Measurements from ENCODE around the gene UBE2M. TPM values are rescaled to one million over a fixed set of nuclear protein-coding genes. Genes with fewer than 3 reads are reported as not detected.
A peak's percentile ranks its signal among the peaks of the same experiment; 100 is the strongest.
"Not testable (repeated sequence)": the region's sequence is repeated elsewhere in the genome, so short reads cannot be mapped to it uniquely, and the experiment has no call there.

UBE2M gene
- total RNA-seq, 2 experiments from 2014 or later = 87.5 to 92.4 TPM

DNA sequence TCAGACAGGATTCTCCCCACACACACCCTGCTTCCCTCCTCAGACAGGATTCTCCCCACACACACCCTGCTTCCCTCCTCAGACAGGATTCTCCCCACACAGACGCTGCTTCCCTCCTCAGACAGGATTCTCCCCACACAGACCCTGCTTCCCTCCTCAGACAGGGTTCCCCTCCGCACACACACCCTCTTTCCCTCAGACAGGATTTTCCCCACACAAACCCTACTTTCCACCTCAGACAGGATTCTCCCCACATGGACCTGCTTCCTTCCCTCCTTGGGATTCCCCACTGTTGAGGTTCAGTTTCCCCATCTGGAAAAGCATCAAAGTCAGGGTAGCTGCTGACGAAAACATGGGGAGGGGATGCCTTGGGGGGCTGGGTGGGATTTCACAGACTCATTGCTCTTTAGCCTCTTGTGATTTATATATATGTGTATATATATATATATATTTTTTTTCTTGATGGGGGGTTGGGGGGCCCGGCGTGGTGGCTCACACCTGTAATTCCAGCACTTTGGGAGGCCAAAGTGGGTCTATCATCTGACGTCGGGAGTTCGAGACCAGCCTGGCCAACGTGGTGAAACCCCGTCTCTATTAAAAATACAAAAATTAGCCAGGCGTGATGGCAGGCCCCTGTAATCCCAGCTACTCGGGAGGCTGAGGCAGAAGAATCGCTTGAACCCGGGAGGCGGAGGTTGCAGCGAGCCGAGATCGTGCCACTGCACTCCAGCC lies 15.6 kb downstream of the UBE2M start:
- DNase-seq, H3K9me3 Mint-ChIP-seq, H3K4me3 Mint-ChIP-seq, H3K27ac Mint-ChIP-seq: not testable (repeated sequence)
- Mint-ChIP-seq H3K36me3 (ENCODE audit: low read depth) (peaks cover 30% of the 10 kb centered on the region), H3K4me1 (peaks cover 43% of the 10 kb centered on the region), H3K27me3 (peaks cover 17% of the 10 kb centered on the region)
- ChIA-PET CTCF (interaction anchor here (1.3 to 2.5 kb wide), 2 partner anchors 9 to 22 kb away, joined by 3 to 14 read pairs; partner anchors contain the start of gene ZBTB45), POLR2A (interaction anchor here (1.3 to 5.9 kb wide), 5 partner anchors 9 to 67 kb away, joined by 5 to 89 read pairs (median 57); partner anchors contain the start of genes CHMP2A, UBE2M, ZBTB45 and ZNF446)

- CTCF ChIA-PET = interaction anchor here (1.9 kb wide), 2 partner anchors 20 to 25 kb away, joined by 5 to 8 read pairs; partner anchors contain the start of gene ZBTB45
- H3K27ac Mint-ChIP-seq; H3K4me3 Mint-ChIP-seq; DNase-seq; H3K36me3 Mint-ChIP-seq (ENCODE audit: low read depth); H3K9me3 Mint-ChIP-seq: not testable (repeated sequence)
- H3K4me1 Mint-ChIP-seq = peaks cover 22% of the 10 kb centered on the region
- POLR2A ChIA-PET = interaction anchor here (1.6 kb wide), 1 partner anchor 15 kb away, joined by 4 read pairs; the partner anchor contains the start of gene CHMP2A
- H3K27me3 Mint-ChIP-seq = peaks cover 17% of the 10 kb centered on the region
These were observed 19.2 kb downstream of the UBE2M start for GRCh38 chr19:58539169-58539559.

- Mint-ChIP-seq H3K4me1 (peaks cover 17% of the 10 kb centered on the region), H3K27me3 (peaks cover 14% of the 10 kb centered on the region), H3K36me3 (ENCODE audit: low read depth) (no peaks in the 10 kb centered on the region), H3K27ac (no peak overlapping the region), H3K9me3 (no peaks in the 10 kb centered on the region), H3K4me3 (peak overlapping the region; percentile 64)
- peak; percentile 54 for DNase-seq
- POLR2A ChIA-PET = interaction anchor here (1.3 to 1.6 kb wide), 2 partner anchors 16 to 18 kb away, joined by 4 to 5 read pairs; partner anchors contain the start of gene CHMP2A
- CTCF ChIA-PET = interaction anchor here (1.9 kb wide), 2 partner anchors 19 to 24 kb away, joined by 5 to 8 read pairs; partner anchors contain the start of gene ZBTB45
These were observed 19.9 kb downstream of the UBE2M start for GRCh38 chr19:58538257-58539168.

DNA sequence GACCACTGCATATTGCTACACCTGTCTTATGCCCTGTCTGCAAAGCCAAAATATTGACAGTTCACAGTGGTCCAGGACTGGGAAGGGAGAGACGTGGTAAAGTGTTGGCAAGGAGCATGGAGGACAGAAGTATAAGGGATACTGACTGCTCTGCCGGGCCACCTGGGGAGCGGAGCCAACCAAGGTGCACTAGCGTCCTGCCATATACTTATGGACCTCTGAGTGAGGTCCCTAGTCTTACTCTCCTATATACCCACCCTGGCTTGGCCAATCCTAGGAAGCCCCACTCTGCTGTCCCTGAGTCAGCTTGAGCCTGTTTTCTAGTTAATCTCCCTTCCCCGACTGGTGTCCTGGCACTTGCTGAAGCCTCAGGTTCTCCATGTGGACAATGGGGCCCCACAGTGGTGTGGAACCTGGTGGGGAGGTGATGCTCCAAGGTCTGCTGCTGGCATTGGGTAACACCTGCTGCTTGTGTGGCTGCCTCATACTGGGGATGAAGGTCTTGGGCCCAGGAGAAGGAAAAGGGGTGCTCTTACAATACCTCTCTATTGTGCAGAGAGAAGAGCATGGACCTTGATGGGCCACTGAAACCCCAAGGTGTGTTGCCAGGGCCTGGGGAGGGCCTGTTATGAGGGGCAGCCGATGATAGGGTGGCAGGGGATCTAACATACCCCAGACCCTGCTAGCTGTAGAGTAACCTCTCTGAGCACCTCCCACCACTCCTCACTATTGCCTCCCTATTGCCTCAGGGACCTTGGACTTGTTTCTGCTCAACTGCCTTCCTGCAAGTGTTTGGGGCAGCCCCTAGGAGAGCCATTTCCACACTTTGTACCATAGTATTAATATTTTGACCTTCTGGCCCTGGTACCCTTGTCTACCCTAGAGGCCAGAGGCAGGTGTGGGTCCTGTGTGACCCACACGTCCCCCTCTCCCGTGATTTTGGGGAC lies 21.3 kb downstream of the UBE2M start:
- POLR2A ChIA-PET = interaction anchor here (1.3 to 1.6 kb wide), 2 partner anchors 17 kb away, joined by 4 to 5 read pairs; partner anchors contain the start of gene CHMP2A
- Mint-ChIP-seq H3K4me3 (no peak overlapping the region), H3K9me3 (no peaks in the 10 kb centered on the region), H3K27ac (no peak overlapping the region), H3K36me3 (ENCODE audit: low read depth) (no peaks in the 10 kb centered on the region), H3K27me3 (peaks cover 16% of the 10 kb centered on the region), H3K4me1 (peaks cover 15% of the 10 kb centered on the region)
- DNase-seq = no peak
- CTCF ChIA-PET = interaction anchor here (1.9 kb wide), 2 partner anchors 18 to 23 kb away, joined by 5 to 8 read pairs; partner anchors contain the start of gene ZBTB45

GRCh38 chr19:58535857-58536256 lies 22.6 kb downstream of the UBE2M start:
- ChIA-PET CTCF (interaction anchor here (0.8 kb wide), 1 partner anchor 17 kb away, joined by 3 read pairs; no protein-coding TSS in a partner anchor), POLR2A (no interaction called here)
- H3K9me3 Mint-ChIP-seq = no peaks in the 10 kb centered on the region
- peaks cover 15% of the 10 kb centered on the region for H3K4me1 Mint-ChIP-seq
- no peak for DNase-seq
- peaks cover 22% of the 10 kb centered on the region for H3K27me3 Mint-ChIP-seq
- H3K36me3 Mint-ChIP-seq (ENCODE audit: low read depth) = no peaks in the 10 kb centered on the region
- no peak overlapping the region for H3K4me3 Mint-ChIP-seq
- H3K27ac Mint-ChIP-seq = no peak overlapping the region

DNA sequence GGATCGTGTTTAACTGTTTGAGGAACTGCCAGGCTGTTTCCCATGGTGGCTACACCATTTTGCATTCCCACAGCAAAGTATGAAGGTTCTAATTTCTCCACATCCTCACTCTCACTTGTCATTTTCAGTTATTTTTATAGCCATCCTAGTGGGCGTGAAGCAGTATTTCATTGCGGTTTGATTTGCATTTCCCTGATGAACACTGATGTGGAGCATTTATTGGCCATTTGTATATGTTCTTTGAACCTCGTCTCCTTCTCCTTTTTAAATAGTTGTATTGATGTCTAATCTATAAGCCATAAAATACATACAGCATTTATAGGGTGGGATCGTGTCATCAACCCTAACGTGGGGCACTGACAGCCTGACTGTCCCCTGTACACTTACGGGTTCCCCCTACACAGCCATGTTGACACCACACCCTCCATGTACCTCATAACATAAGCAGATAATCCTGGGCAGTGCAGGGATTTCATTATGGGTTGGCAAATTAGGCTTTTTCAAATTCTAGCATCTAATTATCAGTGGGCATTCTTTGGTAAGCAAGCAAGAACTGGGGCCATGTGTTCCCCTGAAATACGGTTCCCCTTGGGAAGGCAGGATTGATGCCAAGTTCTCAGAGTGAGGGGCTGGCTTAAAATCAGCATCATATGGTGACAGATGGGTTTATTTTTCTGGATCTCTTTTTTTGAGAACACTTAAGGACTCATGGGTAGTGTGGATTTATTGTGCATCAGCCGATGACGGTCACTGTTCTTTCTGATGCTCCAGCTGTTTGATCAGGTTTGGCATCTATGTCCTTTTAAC lies 27.2 kb downstream of the UBE2M start:
- ChIA-PET POLR2A (interaction anchor here (2.1 kb wide), 1 partner anchor 11 kb away, joined by 7 read pairs; the partner anchor contains the start of gene ZBTB45), CTCF (no interaction called here)
- H3K27me3 Mint-ChIP-seq = peaks cover 16% of the 10 kb centered on the region
- DNase-seq = no peak
- H3K4me3 Mint-ChIP-seq = no peak overlapping the region
- H3K9me3 Mint-ChIP-seq = no peaks in the 10 kb centered on the region
- no peak overlapping the region for H3K27ac Mint-ChIP-seq
- H3K4me1 Mint-ChIP-seq = peaks cover 2% of the 10 kb centered on the region
- no peaks in the 10 kb centered on the region for H3K36me3 Mint-ChIP-seq (ENCODE audit: low read depth)

- Mint-ChIP-seq H3K4me1 (peaks cover 2% of the 10 kb centered on the region), H3K27ac (no peak overlapping the region), H3K27me3 (peaks cover 16% of the 10 kb centered on the region), H3K9me3 (no peaks in the 10 kb centered on the region), H3K36me3 (ENCODE audit: low read depth) (no peaks in the 10 kb centered on the region), H3K4me3 (no peak overlapping the region)
- DNase-seq = no peak
- POLR2A ChIA-PET = no interaction called here
- CTCF ChIA-PET = interaction anchor here (1.1 to 1.2 kb wide), 2 partner anchors 9 to 52 kb away, joined by 3 to 7 read pairs; partner anchors contain the start of gene ZBTB45
These were observed 29.0 kb downstream of the UBE2M start for GRCh38 chr19:58529405-58529804.

- Mint-ChIP-seq H3K4me1 (peaks cover 24% of the 10 kb centered on the region), H3K9me3 (no peaks in the 10 kb centered on the region), H3K36me3 (ENCODE audit: low read depth) (peaks cover 16% of the 10 kb centered on the region), H3K27me3 (no peaks in the 10 kb centered on the region), H3K27ac (no peak overlapping the region), H3K4me3 (no peak overlapping the region)
- no peak for DNase-seq
- POLR2A ChIA-PET = interaction anchor here (0.7 kb wide), 1 partner anchor 11 kb away, joined by 3 read pairs; the partner anchor contains the start of gene SLC27A5
- CTCF ChIA-PET = interaction anchor here (1.2 kb wide), 1 partner anchor 9 kb away, joined by 3 read pairs; no protein-coding TSS in a partner anchor
These were observed 35.7 kb downstream of the UBE2M start for GRCh38 chr19:58522709-58523108.

DNA sequence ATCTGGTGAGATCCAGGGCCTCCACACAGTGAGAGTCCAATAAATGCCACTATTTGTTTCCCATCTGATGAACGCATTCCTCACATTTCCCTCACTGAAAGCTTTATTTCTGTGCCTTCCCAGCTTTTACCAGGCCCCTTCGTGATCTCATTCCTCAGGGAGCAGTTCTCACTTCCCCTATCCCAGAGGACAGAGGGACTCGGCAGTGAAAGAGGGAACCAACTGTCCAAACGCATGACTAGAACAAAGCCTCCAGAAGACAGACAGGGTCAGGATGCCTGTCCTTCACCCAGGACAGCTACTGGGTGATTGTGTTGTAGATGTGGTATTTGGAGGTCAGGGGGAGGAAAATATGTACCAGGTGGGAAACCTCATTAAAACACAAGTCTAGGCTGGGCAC lies 36.8 kb downstream of the UBE2M start:
- ChIA-PET POLR2A (interaction anchor here (1.0 to 4.2 kb wide), 4 partner anchors 24 to 58 kb away, joined by 3 to 30 read pairs (median 11); partner anchors contain the start of gene ZNF446), CTCF (interaction anchor here (1.0 to 3.0 kb wide), 3 partner anchors 8 to 58 kb away, joined by 5 to 49 read pairs (median 14); partner anchors contain the start of gene TRIM28)
- H3K9me3 Mint-ChIP-seq = no peaks in the 10 kb centered on the region
- no peaks in the 10 kb centered on the region for H3K27me3 Mint-ChIP-seq
- no peak overlapping the region for H3K4me3 Mint-ChIP-seq
- peaks cover 16% of the 10 kb centered on the region for H3K36me3 Mint-ChIP-seq (ENCODE audit: low read depth)
- peaks cover 31% of the 10 kb centered on the region for H3K4me1 Mint-ChIP-seq
- no peak overlapping the region for H3K27ac Mint-ChIP-seq
- no peak for DNase-seq

DNA sequence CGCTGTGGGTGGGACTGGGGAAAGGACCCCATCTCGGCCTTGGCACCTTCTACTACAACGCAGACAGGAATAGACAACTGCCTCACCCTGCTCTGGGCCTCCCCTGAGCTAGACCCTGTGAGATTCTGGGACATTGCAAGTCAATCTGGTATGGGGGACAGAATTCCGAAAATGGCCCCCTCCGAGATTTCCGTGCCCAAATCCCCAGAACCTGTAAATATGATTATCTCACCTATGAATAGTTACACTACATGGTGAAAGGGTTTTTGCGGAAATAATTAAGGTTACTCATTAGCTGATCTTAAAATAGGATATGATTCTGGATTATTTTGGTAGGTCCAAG lies 38.2 kb downstream of the UBE2M start:
- CTCF ChIA-PET = interaction anchor here (0.6 to 3.0 kb wide), 43 partner anchors 9 to 518 kb away, joined by 3 to 49 read pairs (median 4); partner anchors contain the start of genes CHMP2A, TRIM28, UBE2M and ZNF132
- Mint-ChIP-seq H3K27me3 (no peaks in the 10 kb centered on the region), H3K36me3 (ENCODE audit: low read depth) (peaks cover 27% of the 10 kb centered on the region), H3K4me1 (peaks cover 42% of the 10 kb centered on the region), H3K27ac (peak overlapping the region; percentile 99), H3K9me3 (no peaks in the 10 kb centered on the region), H3K4me3 (peak overlapping the region; percentile 94)
- DNase-seq = no peak
- POLR2A ChIA-PET = interaction anchor here (0.7 to 4.2 kb wide), 29 partner anchors 8 to 839 kb away, joined by 3 to 57 read pairs (median 5); partner anchors contain the start of genes CHMP2A, ERVK3-1, MZF1 and RPS5
